Measurements from ENCODE around the gene SLC11A2. TPM values are rescaled to one million over a fixed set of nuclear protein-coding genes. Genes with fewer than 3 reads are reported as not detected.

The SLC11A2 gene
- total and polyA plus RNA-seq, 9 of the 15 experiments (the other 6 are each of a cell fraction or from before 2014, with no cell fraction given) = 21.1 to 54.0 (median 32.9) TPM

DNA sequence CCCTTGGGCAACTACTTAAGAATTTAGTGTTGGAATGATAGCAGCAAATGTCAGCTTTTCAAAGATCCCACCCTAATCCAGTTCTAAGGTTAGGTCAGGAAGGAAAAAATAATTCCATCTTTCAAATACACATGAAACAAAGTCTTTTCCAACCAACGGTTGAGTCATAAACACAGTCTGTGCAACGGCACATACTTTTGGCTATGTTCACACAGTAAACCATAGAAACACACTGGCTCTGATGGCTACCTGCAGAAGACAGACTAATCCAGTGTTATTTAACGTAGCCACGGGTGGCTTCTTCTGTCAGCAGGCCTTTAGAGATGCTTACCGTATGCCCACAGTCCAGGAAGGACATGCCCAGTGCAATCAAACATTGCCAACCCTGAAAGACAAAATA lies 38.1 kb downstream of the SLC11A2 start:
- no peaks in the 10 kb centered on the region for H3K79me2 ChIP-seq (ENCODE audit: control insufficient read depth, insufficient read depth, low read length)
- in situ Hi-C loops (cut with MboI) = no loop called here
- TF ChIP-seq, protein P1, sequence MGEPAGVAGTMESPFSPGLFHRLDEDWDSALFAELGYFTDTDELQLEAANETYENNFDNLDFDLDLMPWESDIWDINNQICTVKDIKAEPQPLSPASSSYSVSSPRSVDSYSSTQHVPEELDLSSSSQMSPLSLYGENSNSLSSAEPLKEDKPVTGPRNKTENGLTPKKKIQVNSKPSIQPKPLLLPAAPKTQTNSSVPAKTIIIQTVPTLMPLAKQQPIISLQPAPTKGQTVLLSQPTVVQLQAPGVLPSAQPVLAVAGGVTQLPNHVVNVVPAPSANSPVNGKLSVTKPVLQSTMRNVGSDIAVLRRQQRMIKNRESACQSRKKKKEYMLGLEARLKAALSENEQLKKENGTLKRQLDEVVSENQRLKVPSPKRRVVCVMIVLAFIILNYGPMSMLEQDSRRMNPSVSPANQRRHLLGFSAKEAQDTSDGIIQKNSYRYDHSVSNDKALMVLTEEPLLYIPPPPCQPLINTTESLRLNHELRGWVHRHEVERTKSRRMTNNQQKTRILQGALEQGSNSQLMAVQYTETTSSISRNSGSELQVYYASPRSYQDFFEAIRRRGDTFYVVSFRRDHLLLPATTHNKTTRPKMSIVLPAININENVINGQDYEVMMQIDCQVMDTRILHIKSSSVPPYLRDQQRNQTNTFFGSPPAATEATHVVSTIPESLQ (CRISPR knock-in tag; IDR thresholded peaks at IDR 0.05) = no peak
- TF ChIP-seq RAD21 (CRISPR knock-in tag; conservative IDR thresholded peaks at IDR 0.05 in 1 of 2, IDR thresholded peaks at IDR 0.05 in 1 of 2) (no peak), GATAD2B (IDR thresholded peaks at IDR 0.05; ENCODE audit: borderline replicate concordance) (no peak)
- TF ChIP-seq, protein P2, sequence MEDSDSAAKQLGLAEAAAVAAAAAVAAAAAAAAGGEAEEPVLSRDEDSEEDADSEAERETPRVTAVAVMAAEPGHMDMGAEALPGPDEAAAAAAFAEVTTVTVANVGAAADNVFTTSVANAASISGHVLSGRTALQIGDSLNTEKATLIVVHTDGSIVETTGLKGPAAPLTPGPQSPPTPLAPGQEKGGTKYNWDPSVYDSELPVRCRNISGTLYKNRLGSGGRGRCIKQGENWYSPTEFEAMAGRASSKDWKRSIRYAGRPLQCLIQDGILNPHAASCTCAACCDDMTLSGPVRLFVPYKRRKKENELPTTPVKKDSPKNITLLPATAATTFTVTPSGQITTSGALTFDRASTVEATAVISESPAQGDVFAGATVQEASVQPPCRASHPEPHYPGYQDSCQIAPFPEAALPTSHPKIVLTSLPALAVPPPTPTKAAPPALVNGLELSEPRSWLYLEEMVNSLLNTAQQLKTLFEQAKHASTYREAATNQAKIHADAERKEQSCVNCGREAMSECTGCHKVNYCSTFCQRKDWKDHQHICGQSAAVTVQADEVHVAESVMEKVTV (CRISPR knock-in tag; IDR thresholded peaks at IDR 0.05) = no peak
- ATAC-seq (no peak), FAIRE-seq (no peak), DNase-seq (ENCODE audit: extremely low read depth in 1 of 4, low spot score in 3 of 4) (no peak)
- H3K36me3 ChIP-seq (ENCODE audit: control insufficient read depth, insufficient read depth, low read length) = peaks cover 69% of the 10 kb centered on the region
- no peak overlapping the region for H2AFZ ChIP-seq (ENCODE audit: low read depth, low read length)
- no peak overlapping the region for H3K4me3 ChIP-seq
- no peaks in the 10 kb centered on the region for H4K20me1 ChIP-seq (replicated peaks; ENCODE audit: control insufficient read depth, insufficient read depth, low read length)
- no peaks in the 10 kb centered on the region for H3K4me1 ChIP-seq (replicated peaks in 1 of 2; ENCODE audit: control insufficient read depth in 2 of 2, insufficient read depth in 2 of 2, low read length in 2 of 2)
- WGBS (ENCODE audit: insufficient coverage, low coverage, missing lambda C conversion rate) = 84% methylated on average over 5 of the region's 5 CpGs
- CTCF ChIA-PET (ENCODE audit: low intra/inter-chr PET ratio) = interaction anchor here (1.3 to 3.1 kb wide), 3 partner anchors 162 to 223 kb away, joined by 3 to 33 read pairs (median 8); no protein-coding TSS in a partner anchor
- BruUV-seq (replicated peaks) = no TSS peak
- H3K27me3 ChIP-seq (ENCODE audit: control insufficient read depth in 2 of 2, insufficient read depth in 2 of 2, low read length in 2 of 2) = no peaks in the 10 kb centered on the region
- POLR2A ChIA-PET = interaction anchor here (0.6 to 1.5 kb wide), 3 partner anchors 8 to 39 kb away, joined by 3 to 4 read pairs (median 4); no protein-coding TSS in a partner anchor
- H3K4me2 ChIP-seq (ENCODE audit: insufficient read depth, low read length) = no peak overlapping the region
- no peak overlapping the region for H3K27ac ChIP-seq (ENCODE audit: extremely low read depth, low read depth, low read length)
- no peaks in the 10 kb centered on the region for H3K9me3 ChIP-seq (replicated peaks; ENCODE audit: control insufficient read depth, insufficient read depth, low read depth, low read length)
- no peak overlapping the region for H3K9ac ChIP-seq (ENCODE audit: insufficient read depth in 1 of 2, low read depth in 2 of 2, low read length in 2 of 2)
- H3K9me1 ChIP-seq (ENCODE audit: control insufficient read depth, insufficient read depth, low read length) = no peaks in the 10 kb centered on the region
- intact Hi-C loops (cut with micrococcal nuclease) = loop anchor here (2.0 to 5.0 kb wide), 2 partner anchors 37 to 364 kb away; no protein-coding TSS in a partner anchor
